Colonic mucosa (tissue), 4 donors: ENCODE results near the gene ACTN2. TPM values are rescaled to one million over a fixed set of nuclear protein-coding genes. Genes with fewer than 3 reads are reported as not detected.

Experiments
- DNase-seq: peaks from one replicate; pipeline ENCODE4 v3.0.0-alpha.2; 2020
- H3K27ac ChIP-seq: fragments of 200-600 bp; one replicate; pipeline ENCODE4 v1.8.0; 2021
- H3K27me3 ChIP-seq: fragments of 200-600 bp; one replicate; pipeline ENCODE4 v1.8.0; 2021
- H3K36me3 ChIP-seq: fragments of 200-600 bp; one replicate; pipeline ENCODE4 v1.8.0; 2021
- H3K4me1 ChIP-seq: fragments of 200-600 bp; one replicate; pipeline ENCODE4 v1.8.0; 2021; ENCODE audit warnings: mild to moderate bottlenecking
- H3K4me3 ChIP-seq: fragments of 200-600 bp; one replicate; pipeline ENCODE4 v1.8.0; 2021
- H3K9ac ChIP-seq, 2 donors: one replicate each; pipeline ENCODE4 v1.7.0; 2013; ENCODE audit warnings: control low read depth in 2 of 2, low read depth in 2 of 2, low read length in 2 of 2
- H3K9me3 ChIP-seq: fragments of 200-600 bp; one replicate; pipeline ENCODE4 v1.8.0; 2021
- CTCF ChIP-seq: fragments of 200-600 bp; IDR thresholded peaks from one replicate; pipeline ENCODE4 v1.8.0; 2022; ENCODE audit warnings: antibody characterized with exemption, mild to moderate bottlenecking
- intact Hi-C: fragments of 100-400 bp; cut with DNase I; formaldehyde crosslinking; loops from one replicate; pipeline ENCODE4 v1.14.1; 2022
- total RNA-seq, 2 donors: library from RNA; stranded (reverse); fragmentation: NEBNext Ultra II Directional in 1 of 2; extraction: Animal tissue kit (Norgen Biotek cat#: 25700) in 1 of 2; gene quantifications; one replicate each; pipeline ENCODE4 v1.2.1, GENCODE V29; 2021
- donor health status: healthy.
- donor health status: DM: no; HTN: no; CAD: no.
- donor health status: DM: no; HTN: no; CAD: no.

ACTN2 gene
- total RNA-seq, 2 donors from 2014 or later = 0.05 to 0.72 TPM

GRCh38 chr1:236812334-236813030, 126.2 kb downstream of the ACTN2 start:
- Histone ChIP-seq H3K9ac (no peak overlapping the region), H3K36me3 (no peaks in the 10 kb centered on the region), H3K4me1 (peaks cover 3% of the 10 kb centered on the region), H3K27ac (no peak overlapping the region), H3K9me3 (no peaks in the 10 kb centered on the region), H3K27me3 (no peaks in the 10 kb centered on the region), H3K4me3 (no peak overlapping the region)
- no peak for TF ChIP-seq CTCF
- intact Hi-C loops = no loop called here
- DNase-seq = no peak

Other genes starting within 250 kb of the ACTN2 start
- 10 to 100 TPM; 33.5 to 58.4 TPM for gene LGALS8, start 162.5 kb upstream of the ACTN2 start, total RNA-seq
- gene HEATR1, start 82.0 kb upstream of the ACTN2 start, total RNA-seq = 10 to 100 TPM; 15.3 to 26.6 TPM
- 10 to 100 TPM; 20.5 to 24.4 TPM for gene MTR, start 108.8 kb downstream of the ACTN2 start, total RNA-seq